Endothelial cell of umbilical vein (primary cell): ENCODE results near the gene ALKBH8. TPM values are rescaled to one million over a fixed set of nuclear protein-coding genes. Genes with fewer than 3 reads are reported as not detected.

Experiments used
- BruUV-seq: library from RNA; stranded (reverse); fragments of 400-500 nt; replicated peaks from 2 replicates; lab custom pipeline; 2021; lab: Mats Ljungman, UMichigan
- CTCF ChIA-PET: fragments of 300-600, 350-600 bp; sonication (Branson Sonifier 250); formaldehyde crosslinking; loops from one replicate; lab custom pipeline; 2021; ENCODE audit warnings: antibody characterized with exemption, inconsistent platforms; lab: Charles Lee
- POLR2A ChIA-PET: fragments of 300-600, 350-600 bp; sonication (Branson Sonifier 250); formaldehyde crosslinking; loops from one replicate; lab custom pipeline; 2021; ENCODE audit warnings: antibody characterized with exemption, inconsistent platforms; lab: Charles Lee
- DNase-seq: peaks from one replicate; pipeline ENCODE4 v3.0.0-alpha.2; 2011; ENCODE audit warnings: low read depth, low spot score
- FAIRE-seq: peaks from 2 replicates; lab custom pipeline; 2011; peaks lifted over from hg19 to GRCh38; lab: Jason Lieb, UNC
- H2AFZ ChIP-seq: 2 replicates; pipeline ENCODE4 v1.6.0; 2012; ENCODE audit warnings: low read depth, low read length, control low read depth, inconsistent platforms
- H3K27ac ChIP-seq: 2 replicates; pipeline ENCODE4 v1.5.1; 2011; ENCODE audit warnings: low read depth, mild to moderate bottlenecking, control low read depth, low read length, moderate library complexity; ENCODE audit not compliant: insufficient read depth
- H3K27me3 ChIP-seq, 2 experiments: 2 replicates each; pipeline versions ENCODE4 v1.6.0 to v1.6.1; 2011; ENCODE audit warnings: low read length in 2 of 2, mixed read lengths in 1 of 2; ENCODE audit not compliant: control insufficient read depth in 2 of 2, insufficient read depth in 2 of 2
- H3K36me3 ChIP-seq, 2 experiments: 2 replicates in 1 of 2; 3 replicates in 1 of 2; pipeline ENCODE4 v1.5.1; 2011; ENCODE audit warnings: low read length in 2 of 2, mild to moderate bottlenecking in 1 of 2, moderate library complexity in 1 of 2; ENCODE audit not compliant: control insufficient read depth in 2 of 2, insufficient read depth in 2 of 2; ENCODE audit errors: extremely low read depth in 1 of 2
- H3K4me1 ChIP-seq: 3 replicates; pipeline ENCODE4 v1.5.1; 2011; ENCODE audit warnings: mild to moderate bottlenecking, low read length; ENCODE audit not compliant: control insufficient read depth, insufficient read depth; ENCODE audit errors: extremely low read depth
- H3K4me2 ChIP-seq: 2 replicates; pipeline ENCODE4 v1.6.1; 2011; ENCODE audit warnings: low read length, control low read depth, mixed read lengths; ENCODE audit not compliant: insufficient read depth
- H3K4me3 ChIP-seq, 3 experiments: fragments of 200-600 bp in 1 of 3; sonication (generic), shearing (Covaris generic) in 1 of 3; replicated peaks in 1 of 3; 2 replicates each; pipeline ENCODE4 v1.5.1; 2011 to 2016; ENCODE audit warnings: control low read depth in 3 of 3, low read length in 3 of 3, mild to moderate bottlenecking in 2 of 3, inconsistent platforms in 1 of 3, low read depth in 1 of 3, moderate library complexity in 1 of 3; ENCODE audit not compliant: insufficient read depth in 1 of 3
- H3K79me2 ChIP-seq: 2 replicates; pipeline ENCODE4 v1.6.0; 2012; ENCODE audit warnings: low read length, inconsistent platforms; ENCODE audit not compliant: control insufficient read depth, insufficient read depth
- H3K9ac ChIP-seq: replicated peaks from 2 replicates; pipeline ENCODE3; 2011; ENCODE audit warnings: low read length, control low read depth; ENCODE audit not compliant: insufficient read depth; ENCODE audit errors: extremely low read depth
- H3K9me1 ChIP-seq: replicated peaks from 3 replicates; pipeline ENCODE4 v1.6.0; 2011; ENCODE audit warnings: mild to moderate bottlenecking, low read length; ENCODE audit not compliant: control insufficient read depth, insufficient read depth; ENCODE audit errors: extremely low read depth
- H3K9me3 ChIP-seq: replicated peaks from 2 replicates; pipeline ENCODE4 v1.5.1; 2012; ENCODE audit warnings: low read length, inconsistent platforms; ENCODE audit not compliant: control insufficient read depth, insufficient read depth
- H4K20me1 ChIP-seq: replicated peaks from 2 replicates; pipeline ENCODE3; 2011; ENCODE audit warnings: mild to moderate bottlenecking, low read length; ENCODE audit not compliant: control insufficient read depth, insufficient read depth; ENCODE audit errors: extremely low read depth
- EZH2 ChIP-seq: IDR thresholded peaks from 2 replicates; pipeline ENCODE4 v1.6.1; 2012; ENCODE audit warnings: borderline replicate concordance, low read depth, mild to moderate bottlenecking, moderate library complexity, low read length, inconsistent platforms; ENCODE audit not compliant: severe bottlenecking
- FOS ChIP-seq: IDR thresholded peaks from 2 replicates; pipeline ENCODE4 v1.6.1; 2011; ENCODE audit warnings: mild to moderate bottlenecking, low read length, moderate library complexity, borderline replicate concordance; ENCODE audit not compliant: insufficient read depth
- GATA2 ChIP-seq: IDR thresholded peaks from 2 replicates; pipeline ENCODE4 v1.7.0; 2011; ENCODE audit warnings: low read depth, mild to moderate bottlenecking, moderate library complexity, mixed read lengths, low read length; ENCODE audit not compliant: insufficient read length, insufficient read depth
- JUN ChIP-seq: IDR thresholded peaks from 2 replicates; pipeline ENCODE4 v1.6.1; 2011; ENCODE audit warnings: borderline replicate concordance, low read depth; ENCODE audit not compliant: insufficient read length, insufficient read depth
- POLR2A ChIP-seq: IDR thresholded peaks from 2 replicates; pipeline ENCODE4 v1.6.1; 2012; ENCODE audit warnings: low read depth, mild to moderate bottlenecking, control low read depth, low read length
- POLR2AphosphoS5 ChIP-seq: IDR thresholded peaks from 2 replicates; pipeline ENCODE4 v1.6.1; 2012; ENCODE audit warnings: low read depth, mild to moderate bottlenecking, control low read depth, low read length, moderate library complexity; ENCODE audit not compliant: insufficient read depth
- dilution Hi-C: fragments of 300-500 bp; cut with MboI; formaldehyde crosslinking; loops from one replicate; pipeline ENCODE4 v1.15.0; 2019; ENCODE audit warnings: low sequenced_read_pairs; ENCODE audit not compliant: extremely low pct_ligation_motif_present
- intact Hi-C: fragments of 100-400 bp; cut with micrococcal nuclease; formaldehyde crosslinking; loops from one replicate; pipeline ENCODE4 v1.10.0; 2022
- polyA plus RNA-seq, 4 experiments: library from polyadenylated mRNA; depleted of rRNA in 3 of 4; stranded (reverse) in 3 of 4; unstranded in 1 of 4; fragments of >200 nt; gene quantifications; 2 replicates each; pipeline versions ENCODE4 v1.2.1 to v1.2.3, GENCODE V29; 2011 to 2012; ENCODE audit warnings: missing spikeins in 1 of 4
- total RNA-seq: library from RNA; stranded (reverse); gene quantifications from 2 replicates; pipeline ENCODE4 v1.2.3, GENCODE V29; 2021
- TF ChIP-seq, protein P1 (sequence below): IDR thresholded peaks from 2 replicates; pipeline ENCODE4 v1.6.1; 2011; ENCODE audit not compliant: insufficient read depth, insufficient read length
- TF ChIP-seq, protein P2 (sequence below), 2 donors: IDR thresholded peaks; 1 replicate in 1 of 2; 2 replicates in 1 of 2; pipeline ENCODE4 v1.5.1; 2011; ENCODE audit warnings: low read length in 2 of 2, mild to moderate bottlenecking in 2 of 2, moderate library complexity in 2 of 2, control low read depth in 1 of 2, inconsistent platforms in 1 of 2, low read depth in 1 of 2; ENCODE audit not compliant: insufficient read depth in 1 of 2; ENCODE audit errors: extremely low read depth in 1 of 2

ALKBH8 gene
- total and polyA plus RNA-seq, 2 donors (not counting 3 experiments of a cell fraction or from before 2014, with no cell fraction given): 2.6 to 10.2 TPM

DNA sequence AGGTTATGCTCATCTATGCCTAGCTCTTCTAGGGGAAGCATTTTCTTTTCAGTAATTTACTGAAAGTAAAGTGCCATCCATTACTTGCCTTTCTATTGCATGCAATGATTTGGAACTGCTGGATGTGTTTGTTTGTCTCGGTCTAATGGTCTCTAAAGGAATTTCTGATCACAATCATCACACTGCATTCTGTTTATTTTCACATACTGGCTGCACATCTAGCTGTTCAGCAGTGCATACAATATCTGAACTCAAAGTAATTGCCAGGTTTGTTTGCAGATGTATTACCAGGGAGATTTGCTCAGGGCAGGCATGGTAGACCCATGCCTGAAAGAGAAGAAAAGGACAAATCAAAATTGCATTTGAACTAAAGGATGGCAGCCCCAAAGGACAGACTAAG is 71.5 kb downstream of the ALKBH8 start:
- POLR2A ChIA-PET: no interaction called here
- no peaks in the 10 kb centered on the region for H3K9me1 ChIP-seq
- H2AFZ ChIP-seq: no peak overlapping the region
- TF ChIP-seq POLR2A (no peak), POLR2AphosphoS5 (no peak), GATA2 (no peak), EZH2 (no peak)
- TF ChIP-seq, protein P1, sequence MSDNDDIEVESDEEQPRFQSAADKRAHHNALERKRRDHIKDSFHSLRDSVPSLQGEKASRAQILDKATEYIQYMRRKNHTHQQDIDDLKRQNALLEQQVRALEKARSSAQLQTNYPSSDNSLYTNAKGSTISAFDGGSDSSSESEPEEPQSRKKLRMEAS: no peak
- TF ChIP-seq, protein P2, sequence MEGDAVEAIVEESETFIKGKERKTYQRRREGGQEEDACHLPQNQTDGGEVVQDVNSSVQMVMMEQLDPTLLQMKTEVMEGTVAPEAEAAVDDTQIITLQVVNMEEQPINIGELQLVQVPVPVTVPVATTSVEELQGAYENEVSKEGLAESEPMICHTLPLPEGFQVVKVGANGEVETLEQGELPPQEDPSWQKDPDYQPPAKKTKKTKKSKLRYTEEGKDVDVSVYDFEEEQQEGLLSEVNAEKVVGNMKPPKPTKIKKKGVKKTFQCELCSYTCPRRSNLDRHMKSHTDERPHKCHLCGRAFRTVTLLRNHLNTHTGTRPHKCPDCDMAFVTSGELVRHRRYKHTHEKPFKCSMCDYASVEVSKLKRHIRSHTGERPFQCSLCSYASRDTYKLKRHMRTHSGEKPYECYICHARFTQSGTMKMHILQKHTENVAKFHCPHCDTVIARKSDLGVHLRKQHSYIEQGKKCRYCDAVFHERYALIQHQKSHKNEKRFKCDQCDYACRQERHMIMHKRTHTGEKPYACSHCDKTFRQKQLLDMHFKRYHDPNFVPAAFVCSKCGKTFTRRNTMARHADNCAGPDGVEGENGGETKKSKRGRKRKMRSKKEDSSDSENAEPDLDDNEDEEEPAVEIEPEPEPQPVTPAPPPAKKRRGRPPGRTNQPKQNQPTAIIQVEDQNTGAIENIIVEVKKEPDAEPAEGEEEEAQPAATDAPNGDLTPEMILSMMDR (IDR thresholded peaks at IDR 0.05; ENCODE audit: extremely low read depth in 1 of 2, insufficient read depth in 1 of 2, low read depth in 1 of 2, low read length in 2 of 2): no peak
- H3K79me2 ChIP-seq: no peaks in the 10 kb centered on the region
- dilution Hi-C loops (no loop called here), intact Hi-C loops (no loop called here)
- H3K9ac ChIP-seq: no peak overlapping the region
- DNase-seq (no peak), FAIRE-seq (no peak)
- H3K4me3 ChIP-seq: no peak overlapping the region
- no peak overlapping the region for H3K27ac ChIP-seq
- H3K27me3 ChIP-seq: peaks cover 0 to 3% of the 10 kb centered on the region in 2 experiments
- BruUV-seq: no TSS peak
- no peaks in the 10 kb centered on the region for H3K9me3 ChIP-seq
- no peak overlapping the region for H3K4me2 ChIP-seq
- H4K20me1 ChIP-seq: no peaks in the 10 kb centered on the region
- H3K36me3 ChIP-seq: no peaks in the 10 kb centered on the region
- CTCF ChIA-PET: no interaction called here
- H3K4me1 ChIP-seq: no peaks in the 10 kb centered on the region

DNA sequence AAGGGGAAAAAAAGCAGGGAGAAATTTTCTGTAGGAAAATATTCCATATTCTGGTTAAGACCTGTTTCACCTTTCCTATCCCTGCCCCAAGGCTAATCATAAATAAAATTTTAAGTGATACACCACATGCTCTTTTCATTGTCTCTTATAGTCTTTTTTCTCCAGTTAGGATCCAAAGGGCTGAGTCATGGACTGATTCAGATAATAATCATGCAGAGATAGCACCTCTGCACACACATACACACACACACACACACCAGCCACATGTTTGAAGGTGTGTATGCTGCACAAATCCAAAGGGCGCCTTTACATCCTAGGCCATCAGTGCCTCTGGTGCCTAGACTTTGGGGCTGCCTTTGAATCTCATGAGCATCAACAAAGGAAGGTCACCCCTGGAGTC is 72.4 kb downstream of the ALKBH8 start:
- H3K4me2 ChIP-seq: no peak overlapping the region
- H3K79me2 ChIP-seq: no peaks in the 10 kb centered on the region
- no peaks in the 10 kb centered on the region for H3K4me1 ChIP-seq
- TF ChIP-seq JUN (no peak), FOS (peak; percentile 7)
- FAIRE-seq (no peak), DNase-seq (no peak)
- H3K4me3 ChIP-seq: no peak overlapping the region
- dilution Hi-C loops (no loop called here), intact Hi-C loops (no loop called here)
- peaks cover 0 to 3% of the 10 kb centered on the region in 2 experiments for H3K27me3 ChIP-seq
- no peak overlapping the region for H3K27ac ChIP-seq
- ChIA-PET CTCF (no interaction called here), POLR2A (interaction anchor here (0.6 kb wide), 1 partner anchor 1360 kb away, joined by 3 read pairs; no protein-coding TSS in a partner anchor)
- no peak overlapping the region for H2AFZ ChIP-seq
- no TSS peak for BruUV-seq
- no peaks in the 10 kb centered on the region for H3K36me3 ChIP-seq
- H3K9ac ChIP-seq: no peak overlapping the region
- H3K9me3 ChIP-seq: no peaks in the 10 kb centered on the region
- H3K9me1 ChIP-seq: no peaks in the 10 kb centered on the region
- no peaks in the 10 kb centered on the region for H4K20me1 ChIP-seq
